NCI-H2081 treated with DMSO at 0.1 percent for 48 hours (cell line): ENCODE data around the gene UQCRC1.

ENCODE experiments used
- DNase-seq: peaks from one replicate; lab custom pipeline; 2025; lab: John Stamatoyannopoulos, UW

UQCRC1 gene

GRCh38 chr3:48609088-48610005, at the start of gene UQCRC1:
UQCRC1 (minus strand) TSS chr3:48609646; CDS start chr3:48609620, 26 bp downstream.
- peak; percentile 44 for DNase-seq

GRCh38 chr3:48656841-48657281, 47.4 kb upstream of the UQCRC1 start:
- no peak for DNase-seq

- DNase-seq, result no peak
Measured at GRCh38 chr3:48656061-48656840, 46.8 kb upstream of the UQCRC1 start.

DNA sequence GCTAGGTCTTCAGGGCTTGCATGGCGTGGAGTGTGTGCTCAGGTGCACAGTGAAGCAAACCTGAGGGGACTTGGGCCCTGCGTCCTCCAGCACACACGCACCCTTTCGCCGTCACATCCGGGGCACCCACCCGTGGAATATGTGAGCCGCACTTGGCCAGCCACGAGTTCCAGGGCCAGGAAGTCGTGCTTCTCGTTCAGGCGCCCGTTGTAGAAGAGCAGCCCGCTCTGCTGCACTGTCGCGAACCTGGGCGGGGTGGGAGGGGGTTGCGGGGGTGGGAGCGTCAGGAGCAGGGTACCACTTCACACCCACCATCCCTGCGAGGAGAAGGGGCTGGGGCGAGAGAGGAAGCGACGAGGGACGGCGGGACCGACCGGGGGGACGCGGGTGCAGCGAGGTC, 46.2 kb upstream of the UQCRC1 start:
- DNase-seq, result no peak

- no peak for DNase-seq
Measured at GRCh38 chr3:48655063-48655462, 45.6 kb upstream of the UQCRC1 start.

- no peak for DNase-seq
Measured at GRCh38 chr3:48652923-48653715, 43.7 kb upstream of the UQCRC1 start.

- no peak for DNase-seq
Measured at GRCh38 chr3:48651771-48652170, 42.3 kb upstream of the UQCRC1 start.

GRCh38 chr3:48650723-48651122, 41.3 kb upstream of the UQCRC1 start:
- DNase-seq, result no peak

DNA sequence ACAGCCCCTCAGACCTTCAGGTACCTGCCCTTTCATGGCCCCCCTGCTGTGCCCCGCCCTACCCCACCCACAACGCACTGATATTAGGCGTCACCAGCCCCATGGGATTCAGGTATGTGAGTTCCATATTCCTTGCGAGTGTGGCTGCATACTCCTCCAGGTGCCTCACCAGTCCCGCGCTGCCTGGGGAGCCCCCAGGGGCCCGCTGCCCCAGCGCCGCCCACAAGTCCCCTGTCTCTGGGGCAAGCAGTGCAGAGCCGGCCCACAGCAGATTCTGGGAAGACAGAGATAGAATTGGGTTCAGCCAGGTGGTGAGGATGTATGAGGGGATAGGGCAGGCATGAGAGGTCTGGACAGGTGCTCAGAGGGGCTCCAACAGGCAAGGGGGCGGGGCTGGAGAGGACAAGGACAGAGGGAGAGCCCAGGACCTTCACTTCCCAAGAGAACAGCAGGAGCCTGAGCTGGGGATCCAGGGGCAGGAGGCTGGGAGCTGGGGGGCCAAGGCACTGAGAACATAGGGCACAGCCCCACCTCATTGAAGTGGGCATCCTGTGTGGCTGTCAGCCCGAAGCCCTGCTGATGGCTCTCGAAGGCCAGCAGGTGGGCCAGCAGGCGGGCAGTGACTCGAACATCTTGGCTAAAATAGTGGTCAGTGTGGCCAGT, 38.9 kb upstream of the UQCRC1 start:
- DNase-seq, result no peak

DNA sequence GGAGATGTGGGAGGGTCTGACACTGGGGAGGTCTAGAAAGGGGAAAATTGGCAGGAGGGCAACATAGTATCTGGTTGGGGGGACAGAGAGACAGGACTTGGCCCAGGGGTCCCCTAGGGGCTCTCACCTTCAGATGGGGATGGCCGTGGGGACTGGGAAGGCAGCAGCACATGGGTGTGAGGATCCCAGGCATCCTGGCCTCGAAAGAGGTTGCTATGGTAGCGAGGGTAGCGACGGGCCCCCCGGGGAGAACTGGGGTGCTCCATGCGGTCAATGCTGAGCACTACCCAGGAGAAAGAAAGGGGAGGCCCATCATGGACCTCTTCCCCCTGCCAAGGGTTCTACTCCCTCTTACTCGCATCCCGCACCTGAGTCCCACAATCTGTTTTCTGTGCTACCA, 38.3 kb upstream of the UQCRC1 start:
- no peak for DNase-seq

DNA sequence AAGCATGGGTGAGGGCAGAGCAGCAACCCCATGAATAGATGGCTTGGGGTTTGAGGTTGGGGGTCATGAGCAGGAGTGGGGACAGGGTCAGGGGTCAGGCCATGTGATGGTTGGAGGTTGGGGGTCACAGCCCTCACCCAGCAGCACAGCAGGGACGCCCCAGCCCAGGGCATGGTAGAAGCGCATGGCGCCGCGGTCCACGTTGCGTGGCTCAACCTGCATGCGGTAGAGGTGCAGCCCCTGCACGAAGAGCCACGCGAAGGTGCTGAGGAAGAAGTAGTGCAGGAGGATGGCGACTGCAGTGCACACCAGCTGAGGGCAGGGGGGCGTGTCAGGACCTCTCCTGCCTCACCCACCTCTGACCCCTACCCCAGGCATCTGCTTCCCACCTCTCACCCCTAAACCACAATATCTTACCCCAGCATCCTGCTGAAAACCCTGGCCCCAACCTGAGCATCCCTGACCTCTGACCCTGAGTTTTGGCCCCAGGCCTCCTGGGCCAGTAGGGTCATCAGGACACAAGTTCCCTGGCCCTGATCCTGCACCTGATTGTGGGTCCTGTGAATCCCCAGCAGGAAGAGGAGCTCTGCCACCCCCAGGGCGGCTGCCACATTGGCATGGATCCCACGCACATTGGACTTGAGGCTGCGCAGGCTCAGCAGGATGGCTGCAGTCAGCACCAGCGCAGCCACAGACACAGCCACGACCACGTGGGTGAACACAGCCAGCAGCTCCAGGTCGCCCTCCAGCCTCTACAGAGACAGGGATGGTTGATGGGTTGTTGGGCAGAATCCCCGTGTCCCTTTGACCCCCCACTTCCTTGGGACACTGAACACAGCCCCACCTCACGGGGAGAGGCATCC, 35.7 kb upstream of the UQCRC1 start:
- no peak for DNase-seq

DNA sequence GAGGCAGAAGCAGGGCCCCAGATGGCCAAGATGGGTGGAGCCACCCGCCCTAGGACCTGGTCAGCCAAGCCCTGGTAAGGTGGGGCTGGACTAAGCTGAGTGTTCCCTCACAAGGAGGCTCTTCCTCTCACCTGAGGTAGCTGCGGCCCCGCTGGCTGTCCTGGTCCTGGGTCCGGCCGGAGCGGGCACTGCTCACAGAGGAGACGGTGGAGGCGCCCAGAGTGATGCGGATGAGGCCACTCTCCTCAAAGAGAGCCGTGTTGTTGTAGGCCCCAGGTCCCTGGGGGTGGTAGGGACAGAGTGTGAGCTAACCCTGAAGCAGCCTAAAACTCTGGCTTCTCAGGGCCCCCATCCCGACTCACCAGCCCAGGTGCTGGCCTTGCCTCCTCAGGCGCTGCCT, 33.2 kb upstream of the UQCRC1 start:
- DNase-seq, result no peak

DNA sequence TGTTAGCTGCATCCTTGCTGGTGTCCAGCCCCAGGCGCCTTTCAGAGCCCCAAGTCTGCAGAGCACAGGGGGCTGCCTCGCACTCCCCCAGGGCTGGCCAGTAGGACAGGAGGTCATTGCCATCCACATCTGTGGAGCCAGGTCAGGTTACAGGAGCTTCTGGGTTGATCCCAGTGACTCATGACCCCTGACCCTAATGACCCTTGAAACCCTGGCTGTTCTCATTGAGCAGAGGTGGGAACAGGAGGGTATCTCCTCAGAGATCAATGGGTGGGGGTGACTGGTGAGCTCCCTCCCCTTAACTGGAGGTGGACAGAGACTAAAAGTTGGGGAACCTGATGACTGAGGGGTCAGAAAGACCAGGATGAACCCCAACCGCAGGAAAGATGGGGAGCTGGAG, 31.9 kb upstream of the UQCRC1 start:
- DNase-seq, result no peak

GRCh38 chr3:48639944-48640606, 30.6 kb upstream of the UQCRC1 start:
- DNase-seq, result no peak

- no peak for DNase-seq
Measured at GRCh38 chr3:48637305-48637704, 27.9 kb upstream of the UQCRC1 start.

- DNase-seq, result no peak
Measured at GRCh38 chr3:48636149-48636655, 26.8 kb upstream of the UQCRC1 start.

- peak; percentile 15 for DNase-seq
Measured at GRCh38 chr3:48635222-48636021, 26.0 kb upstream of the UQCRC1 start, which contains the start of gene SLC26A6. SLC26A6 (minus strand) TSS chr3:48635461; CDS start chr3:48635393, 68 bp downstream.

GRCh38 chr3:48634661-48635221, 25.3 kb upstream of the UQCRC1 start:
- DNase-seq, result no peak

DNA sequence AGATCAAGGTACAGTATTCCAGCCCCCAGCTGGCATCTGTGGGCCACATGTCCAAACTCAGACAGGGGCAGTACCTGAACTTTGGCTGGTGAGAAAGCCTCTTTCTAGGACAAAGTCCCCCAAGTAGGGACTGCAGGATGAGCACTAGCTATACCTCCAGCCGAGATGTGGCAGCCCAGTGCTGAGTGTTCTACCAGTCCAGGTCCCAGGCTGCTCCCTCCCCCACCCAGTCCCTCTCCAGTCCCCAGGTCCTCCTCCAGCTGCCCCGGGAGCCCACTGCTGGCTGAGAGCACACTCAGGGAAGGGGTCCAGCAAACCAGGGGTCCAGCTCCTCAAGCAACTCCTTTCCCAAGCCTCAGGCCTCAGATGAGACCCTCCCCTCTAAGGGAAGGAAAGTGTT, 24.3 kb upstream of the UQCRC1 start:
- DNase-seq, result no peak
